ENCODE data around the gene ARIH2.
"Not testable (repeated sequence)": the region's sequence is repeated elsewhere in the genome, so short reads cannot be mapped to it uniquely, and the experiment has no call there.

Gene ARIH2

DNA sequence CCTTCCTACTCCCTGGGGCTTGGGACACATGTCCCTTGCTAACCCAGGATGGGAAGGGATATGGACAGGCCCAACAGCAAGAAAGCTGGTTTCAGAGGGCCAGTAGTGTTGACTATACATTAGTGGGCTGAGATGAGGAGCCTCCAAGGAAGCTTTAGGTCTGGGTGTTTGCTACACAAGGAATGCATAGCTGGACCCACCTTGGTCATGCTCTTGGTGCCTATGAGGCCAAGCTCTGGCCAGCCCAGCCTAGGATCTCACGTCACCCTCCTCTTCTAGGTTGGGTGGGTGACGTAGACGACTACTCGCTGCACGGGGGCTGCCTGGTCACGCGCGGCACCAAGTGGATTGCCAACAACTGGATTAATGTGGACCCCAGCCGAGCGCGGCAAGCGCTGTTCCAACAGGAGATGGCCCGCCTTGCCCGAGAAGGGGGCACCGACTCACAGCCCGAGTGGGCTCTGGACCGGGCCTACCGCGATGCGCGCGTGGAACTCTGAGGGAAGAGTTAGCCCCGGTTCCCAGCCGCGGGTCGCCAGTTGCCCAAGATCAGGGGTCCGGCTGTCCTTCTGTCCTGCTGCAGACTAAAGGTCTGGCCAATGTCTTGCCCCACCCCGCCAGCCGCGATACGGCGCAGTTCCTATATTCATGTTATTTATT lies 87.9 kb downstream of the ARIH2 start:
- Histone ChIP-seq H3K27me3 (ENCODE audit: low read depth, low read length) (no peaks in the 10 kb centered on the region), H3K4me1 (ENCODE audit: control insufficient read depth in 1 of 2, insufficient read depth in 2 of 2, low read length in 2 of 2) (peaks cover 0 to 21% of the 10 kb centered on the region in 2 donors), H3K27ac (ENCODE audit: low read length) (peak overlapping the region; percentile 95), H3K9me3 (ENCODE audit: control insufficient read depth in 1 of 2, low read length in 2 of 2) (no peaks in the 10 kb centered on the region), H3K4me3 (ENCODE audit: low read depth in 1 of 2, low read length in 2 of 2) (peak overlapping the region; percentile 77 to 87), H3K36me3 (ENCODE audit: control insufficient read depth in 1 of 2, insufficient read depth in 2 of 2, low read length in 2 of 2) (peaks cover 3 to 4% of the 10 kb centered on the region in 2 donors)

- peaks cover 0 to 24% of the 10 kb centered on the region in 2 donors for H3K4me1 ChIP-seq (ENCODE audit: control insufficient read depth in 1 of 2, insufficient read depth in 2 of 2, low read length in 2 of 2)
- H3K36me3 ChIP-seq (ENCODE audit: control insufficient read depth in 1 of 2, insufficient read depth in 2 of 2, low read length in 2 of 2): peaks cover 10% of the 10 kb centered on the region in 2 donors
- H3K4me3 ChIP-seq (ENCODE audit: low read depth in 1 of 2, low read length in 2 of 2): peak within 1 kb of the TSS; percentile 77 to 87
These were observed 88.6 kb downstream of the ARIH2 start, which contains the start of gene WDR6 for GRCh38 chr3:49007068-49007770. Gene WDR6 (plus strand): TSS chr3:49007391. CDS start chr3:49007432, 41 bp downstream.

GRCh38 chr3:49007771-49008528 lies 89.3 kb downstream of the ARIH2 start:
- Histone ChIP-seq H3K4me3 (ENCODE audit: low read depth in 1 of 2, low read length in 2 of 2) (peak overlapping the region; percentile 77 to 87), H3K36me3 (ENCODE audit: control insufficient read depth in 1 of 2, insufficient read depth in 2 of 2, low read length in 2 of 2) (peaks cover 11 to 18% of the 10 kb centered on the region in 2 donors), H3K9me3 (ENCODE audit: control insufficient read depth in 1 of 2, low read length in 2 of 2) (no peaks in the 10 kb centered on the region), H3K27ac (ENCODE audit: low read length) (peak overlapping the region; percentile 95), H3K4me1 (ENCODE audit: control insufficient read depth in 1 of 2, insufficient read depth in 2 of 2, low read length in 2 of 2) (peaks cover 0 to 31% of the 10 kb centered on the region in 2 donors), H3K27me3 (ENCODE audit: low read depth, low read length) (no peaks in the 10 kb centered on the region)

More at GRCh38 chr3:49007068-49007770, 88.6 kb downstream of the ARIH2 start, which contains the start of gene WDR6:
- no peaks in the 10 kb centered on the region for H3K27me3 ChIP-seq (ENCODE audit: low read depth, low read length)
- peak within 1 kb of the TSS; percentile 95 for H3K27ac ChIP-seq (ENCODE audit: low read length)
- H3K9me3 ChIP-seq (ENCODE audit: control insufficient read depth in 1 of 2, low read length in 2 of 2): no peaks in the 10 kb centered on the region

DNA sequence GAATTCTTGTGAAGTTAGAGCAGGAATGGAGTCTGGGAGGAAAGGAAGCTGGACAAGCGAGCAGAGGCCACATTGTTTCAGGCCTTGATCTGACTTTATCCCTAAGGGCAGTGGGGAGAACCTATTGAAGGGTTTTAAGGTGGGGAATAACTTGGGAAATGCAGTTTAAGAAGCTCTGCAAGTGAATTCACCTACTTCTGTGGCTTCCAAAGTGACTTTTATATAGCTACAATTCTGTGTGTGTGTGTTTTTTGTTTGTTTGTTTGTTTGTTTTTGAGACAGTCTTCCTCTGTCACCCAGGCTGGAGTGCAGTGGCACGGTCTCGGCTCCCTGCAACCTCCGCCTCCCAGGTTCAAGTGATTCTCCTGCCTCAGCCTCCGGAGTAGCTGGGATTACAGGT lies 90.0 kb downstream of the ARIH2 start:
- Histone ChIP-seq H3K4me3 (ENCODE audit: low read depth in 1 of 2, low read length in 2 of 2) (peak overlapping the region; percentile 77 to 87), H3K4me1 (ENCODE audit: control insufficient read depth in 1 of 2, insufficient read depth in 2 of 2, low read length in 2 of 2) (peaks cover 0 to 33% of the 10 kb centered on the region in 2 donors), H3K36me3 (ENCODE audit: control insufficient read depth in 1 of 2, insufficient read depth in 2 of 2, low read length in 2 of 2) (peaks cover 11 to 23% of the 10 kb centered on the region in 2 donors), H3K27ac (ENCODE audit: low read length) (peak overlapping the region; percentile 75)
- not testable (repeated sequence) for H3K9me3 ChIP-seq (ENCODE audit: control insufficient read depth in 1 of 2, low read length in 2 of 2); H3K27me3 ChIP-seq (ENCODE audit: low read depth, low read length)

- Histone ChIP-seq H3K27me3 (ENCODE audit: low read depth, low read length) (no peaks in the 10 kb centered on the region), H3K4me1 (ENCODE audit: control insufficient read depth in 1 of 2, insufficient read depth in 2 of 2, low read length in 2 of 2) (peaks cover 0 to 33% of the 10 kb centered on the region in 2 donors), H3K9me3 (ENCODE audit: control insufficient read depth in 1 of 2, low read length in 2 of 2) (no peaks in the 10 kb centered on the region), H3K27ac (ENCODE audit: low read length) (no peak overlapping the region), H3K36me3 (ENCODE audit: control insufficient read depth in 1 of 2, insufficient read depth in 2 of 2, low read length in 2 of 2) (peaks cover 13 to 31% of the 10 kb centered on the region in 2 donors), H3K4me3 (ENCODE audit: low read depth in 1 of 2, low read length in 2 of 2) (no peak overlapping the region)
These were observed 90.8 kb downstream of the ARIH2 start for GRCh38 chr3:49009396-49009795.

DNA sequence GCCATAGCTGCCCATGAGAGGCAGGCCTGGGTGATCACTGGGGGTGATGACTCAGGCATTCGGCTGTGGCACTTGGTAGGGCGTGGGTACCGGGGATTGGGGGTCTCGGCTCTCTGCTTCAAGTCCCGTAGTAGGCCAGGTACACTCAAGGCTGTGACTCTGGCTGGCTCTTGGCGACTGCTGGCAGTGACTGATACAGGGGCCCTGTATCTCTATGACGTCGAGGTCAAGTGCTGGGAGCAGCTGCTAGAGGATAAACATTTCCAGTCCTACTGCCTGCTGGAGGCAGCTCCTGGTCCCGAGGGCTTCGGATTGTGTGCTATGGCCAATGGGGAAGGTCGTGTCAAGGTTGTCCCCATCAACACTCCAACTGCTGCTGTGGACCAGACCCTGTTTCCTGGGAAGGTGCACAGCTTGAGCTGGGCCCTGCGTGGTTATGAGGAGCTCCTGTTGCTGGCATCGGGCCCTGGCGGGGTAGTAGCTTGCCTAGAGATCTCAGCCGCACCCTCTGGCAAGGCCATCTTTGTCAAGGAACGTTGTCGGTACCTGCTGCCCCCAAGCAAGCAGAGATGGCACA lies 93.9 kb downstream of the ARIH2 start:
- no peak overlapping the region for H3K27ac ChIP-seq (ENCODE audit: low read length)
- H3K36me3 ChIP-seq (ENCODE audit: control insufficient read depth in 1 of 2, insufficient read depth in 2 of 2, low read length in 2 of 2): peaks cover 35 to 53% of the 10 kb centered on the region in 2 donors
- no peaks in the 10 kb centered on the region for H3K9me3 ChIP-seq (ENCODE audit: control insufficient read depth in 1 of 2, low read length in 2 of 2)
- H3K27me3 ChIP-seq (ENCODE audit: low read depth, low read length): no peaks in the 10 kb centered on the region
- no peak overlapping the region for H3K4me3 ChIP-seq (ENCODE audit: low read depth in 1 of 2, low read length in 2 of 2)
- peaks cover 3 to 30% of the 10 kb centered on the region in 2 donors for H3K4me1 ChIP-seq (ENCODE audit: control insufficient read depth in 1 of 2, insufficient read depth in 2 of 2, low read length in 2 of 2)

GRCh38 chr3:49013113-49013737 lies 94.6 kb downstream of the ARIH2 start:
- peaks cover 4 to 29% of the 10 kb centered on the region in 2 donors for H3K4me1 ChIP-seq (ENCODE audit: control insufficient read depth in 1 of 2, insufficient read depth in 2 of 2, low read length in 2 of 2)
- H3K9me3 ChIP-seq (ENCODE audit: control insufficient read depth in 1 of 2, low read length in 2 of 2): no peaks in the 10 kb centered on the region
- H3K36me3 ChIP-seq (ENCODE audit: control insufficient read depth in 1 of 2, insufficient read depth in 2 of 2, low read length in 2 of 2): peaks cover 35 to 53% of the 10 kb centered on the region in 2 donors
- H3K27me3 ChIP-seq (ENCODE audit: low read depth, low read length): no peaks in the 10 kb centered on the region
- no peak overlapping the region for H3K27ac ChIP-seq (ENCODE audit: low read length)
- no peak overlapping the region for H3K4me3 ChIP-seq (ENCODE audit: low read depth in 1 of 2, low read length in 2 of 2)

- no peaks in the 10 kb centered on the region for H3K27me3 ChIP-seq (ENCODE audit: low read depth, low read length)
- no peaks in the 10 kb centered on the region for H3K9me3 ChIP-seq (ENCODE audit: control insufficient read depth in 1 of 2, low read length in 2 of 2)
- H3K4me1 ChIP-seq (ENCODE audit: control insufficient read depth in 1 of 2, insufficient read depth in 2 of 2, low read length in 2 of 2): peaks cover 4 to 23% of the 10 kb centered on the region in 2 donors
- H3K4me3 ChIP-seq (ENCODE audit: low read depth in 1 of 2, low read length in 2 of 2): no peak overlapping the region
- H3K36me3 ChIP-seq (ENCODE audit: control insufficient read depth in 1 of 2, insufficient read depth in 2 of 2, low read length in 2 of 2): peaks cover 35 to 53% of the 10 kb centered on the region in 2 donors
- no peak overlapping the region for H3K27ac ChIP-seq (ENCODE audit: low read length)
These were observed 95.4 kb downstream of the ARIH2 start for GRCh38 chr3:49013738-49014660.

DNA sequence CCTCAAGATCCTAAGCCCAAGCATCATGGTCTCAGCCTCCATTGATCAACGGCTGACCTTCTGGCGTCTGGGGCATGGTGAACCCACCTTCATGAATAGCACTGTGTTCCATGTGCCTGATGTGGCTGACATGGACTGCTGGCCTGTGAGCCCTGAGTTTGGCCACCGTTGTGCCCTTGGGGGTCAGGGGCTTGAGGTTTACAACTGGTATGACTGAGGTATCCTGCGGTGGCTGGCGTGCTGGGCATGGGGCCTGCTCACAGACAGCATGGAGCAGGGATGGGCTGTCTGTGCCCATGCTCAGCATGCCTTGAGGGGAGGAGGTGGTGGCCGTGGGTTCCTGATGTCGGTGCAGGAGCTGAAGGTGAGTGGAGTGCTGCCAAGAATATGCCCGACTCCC lies 96.4 kb downstream of the ARIH2 start:
- Histone ChIP-seq H3K4me3 (ENCODE audit: low read depth in 1 of 2, low read length in 2 of 2) (no peak overlapping the region), H3K27ac (ENCODE audit: low read length) (no peak overlapping the region), H3K4me1 (ENCODE audit: control insufficient read depth in 1 of 2, insufficient read depth in 2 of 2, low read length in 2 of 2) (peaks cover 4 to 33% of the 10 kb centered on the region in 2 donors), H3K9me3 (ENCODE audit: control insufficient read depth in 1 of 2, low read length in 2 of 2) (no peaks in the 10 kb centered on the region), H3K36me3 (ENCODE audit: control insufficient read depth in 1 of 2, insufficient read depth in 2 of 2, low read length in 2 of 2) (peaks cover 35 to 53% of the 10 kb centered on the region in 2 donors), H3K27me3 (ENCODE audit: low read depth, low read length) (no peaks in the 10 kb centered on the region)

DNA sequence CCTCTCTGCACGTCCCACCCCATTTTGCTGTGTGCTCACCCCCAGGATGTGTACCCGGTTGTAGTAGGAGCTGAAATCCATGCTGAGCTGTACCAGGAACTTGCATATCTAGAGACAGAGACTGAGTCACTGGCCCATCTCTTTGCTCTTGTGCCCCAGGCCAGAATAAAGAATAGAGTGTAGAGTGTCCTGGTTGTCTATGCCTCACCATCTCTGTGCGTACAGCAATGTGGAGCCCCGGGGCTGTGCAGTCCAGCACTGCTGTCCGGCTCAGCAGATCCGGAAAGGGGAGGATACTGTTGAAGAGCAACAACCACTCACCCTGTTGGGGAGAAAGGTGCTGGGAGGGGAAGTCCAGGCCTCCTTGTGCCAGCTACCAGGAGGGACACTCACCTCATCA lies 97.1 kb downstream of the ARIH2 start:
- Histone ChIP-seq H3K27me3 (ENCODE audit: low read depth, low read length) (no peaks in the 10 kb centered on the region), H3K36me3 (ENCODE audit: control insufficient read depth in 1 of 2, insufficient read depth in 2 of 2, low read length in 2 of 2) (peaks cover 35 to 53% of the 10 kb centered on the region in 2 donors), H3K4me1 (ENCODE audit: control insufficient read depth in 1 of 2, insufficient read depth in 2 of 2, low read length in 2 of 2) (peaks cover 4 to 40% of the 10 kb centered on the region in 2 donors), H3K4me3 (ENCODE audit: low read depth in 1 of 2, low read length in 2 of 2) (no peak overlapping the region), H3K9me3 (ENCODE audit: control insufficient read depth in 1 of 2, low read length in 2 of 2) (no peaks in the 10 kb centered on the region), H3K27ac (ENCODE audit: low read length) (no peak overlapping the region)
